NCI-H748 treated with DMSO at 0.1 percent for 48 hours (cell line): ENCODE results near the gene ATP6V0C.

ENCODE experiments used
- DNase-seq: peaks from one replicate; lab custom pipeline; 2025; lab: John Stamatoyannopoulos, UW

The ATP6V0C gene

GRCh38 chr16:2513405-2514332 lies at the start of gene ATP6V0C:
TSS of gene ATP6V0C (plus strand) at chr16:2513952. CDS start at chr16:2514104, 152 bp downstream.
- peak; percentile 62 for DNase-seq

GRCh38 chr16:2464333-2464732 lies 49.4 kb upstream of the ATP6V0C start:
- no peak for DNase-seq

- no peak for DNase-seq
These were observed 47.9 kb upstream of the ATP6V0C start for GRCh38 chr16:2465653-2466415.

GRCh38 chr16:2466667-2467527 lies 46.9 kb upstream of the ATP6V0C start:
- DNase-seq, result no peak

GRCh38 chr16:2467528-2468232 lies 46.1 kb upstream of the ATP6V0C start:
- peak; percentile 39 for DNase-seq

GRCh38 chr16:2468233-2468724 lies 45.5 kb upstream of the ATP6V0C start:
- DNase-seq, result no peak

GRCh38 chr16:2468725-2469398 lies 44.9 kb upstream of the ATP6V0C start:
- no peak for DNase-seq

- no peak for DNase-seq
These were observed 44.1 kb upstream of the ATP6V0C start for GRCh38 chr16:2469399-2470233.

- DNase-seq, result no peak
These were observed 43.5 kb upstream of the ATP6V0C start for GRCh38 chr16:2470234-2470601.

GRCh38 chr16:2470603-2471015 lies 43.1 kb upstream of the ATP6V0C start:
- no peak for DNase-seq

GRCh38 chr16:2471016-2471652 lies 42.6 kb upstream of the ATP6V0C start, which contains the start of gene NTN3:
TSS of gene NTN3 (plus strand) at chr16:2471297. CDS start at chr16:2471702, 405 bp downstream.
- no peak for DNase-seq

- DNase-seq, result no peak
These were observed 41.9 kb upstream of the ATP6V0C start for GRCh38 chr16:2471653-2472487.

GRCh38 chr16:2472488-2472864 lies 41.3 kb upstream of the ATP6V0C start:
- no peak for DNase-seq

GRCh38 chr16:2472885-2473445 lies 40.8 kb upstream of the ATP6V0C start:
- DNase-seq, result no peak

GRCh38 chr16:2473446-2473926 lies 40.3 kb upstream of the ATP6V0C start:
- DNase-seq, result no peak

- DNase-seq, result no peak
These were observed 39.5 kb upstream of the ATP6V0C start for GRCh38 chr16:2473999-2474876.
